ENCODE measurements around the gene KRT13.

DNA sequence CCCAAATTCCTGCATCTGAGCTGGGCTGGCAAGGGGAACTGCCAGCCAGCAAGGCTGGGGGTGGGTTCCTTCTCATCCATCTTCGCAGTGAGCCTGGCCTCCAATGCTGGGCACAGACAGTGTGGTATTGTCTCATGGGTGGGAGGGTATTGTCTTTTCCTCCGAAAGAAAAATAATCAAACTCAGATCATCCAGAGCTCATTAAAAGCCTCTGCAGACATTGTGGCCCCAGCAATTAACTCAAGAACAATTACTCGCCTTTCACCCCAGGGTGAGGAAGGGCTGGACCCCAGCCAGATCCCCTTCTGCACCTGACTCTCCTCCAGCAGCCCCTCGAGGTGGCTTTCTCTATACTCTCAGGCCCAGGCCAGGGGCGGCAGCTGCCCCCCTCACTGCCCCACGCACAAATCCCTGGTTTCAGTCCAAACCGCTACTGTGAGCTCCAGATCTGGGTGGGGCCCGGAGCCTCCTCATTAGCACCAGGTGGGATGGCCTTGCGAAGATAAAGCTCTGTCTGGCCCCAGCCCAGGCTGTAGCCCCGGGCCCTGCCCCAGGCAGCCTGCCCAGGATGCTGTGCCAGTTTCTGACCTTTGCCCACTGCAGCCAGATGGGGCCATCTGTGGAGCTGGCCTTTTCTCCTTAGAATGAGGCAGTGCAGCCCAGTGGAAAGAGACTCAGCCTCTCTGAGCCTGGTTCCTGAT is 15.6 kb upstream of the KRT13 start:
- TF ChIP-seq EZH2 (IDR thresholded peaks at IDR 0.05; ENCODE audit: low read depth): no peak
- TF ChIP-seq, protein P1, sequence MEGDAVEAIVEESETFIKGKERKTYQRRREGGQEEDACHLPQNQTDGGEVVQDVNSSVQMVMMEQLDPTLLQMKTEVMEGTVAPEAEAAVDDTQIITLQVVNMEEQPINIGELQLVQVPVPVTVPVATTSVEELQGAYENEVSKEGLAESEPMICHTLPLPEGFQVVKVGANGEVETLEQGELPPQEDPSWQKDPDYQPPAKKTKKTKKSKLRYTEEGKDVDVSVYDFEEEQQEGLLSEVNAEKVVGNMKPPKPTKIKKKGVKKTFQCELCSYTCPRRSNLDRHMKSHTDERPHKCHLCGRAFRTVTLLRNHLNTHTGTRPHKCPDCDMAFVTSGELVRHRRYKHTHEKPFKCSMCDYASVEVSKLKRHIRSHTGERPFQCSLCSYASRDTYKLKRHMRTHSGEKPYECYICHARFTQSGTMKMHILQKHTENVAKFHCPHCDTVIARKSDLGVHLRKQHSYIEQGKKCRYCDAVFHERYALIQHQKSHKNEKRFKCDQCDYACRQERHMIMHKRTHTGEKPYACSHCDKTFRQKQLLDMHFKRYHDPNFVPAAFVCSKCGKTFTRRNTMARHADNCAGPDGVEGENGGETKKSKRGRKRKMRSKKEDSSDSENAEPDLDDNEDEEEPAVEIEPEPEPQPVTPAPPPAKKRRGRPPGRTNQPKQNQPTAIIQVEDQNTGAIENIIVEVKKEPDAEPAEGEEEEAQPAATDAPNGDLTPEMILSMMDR (conservative IDR thresholded peaks at IDR 0.05): no peak
